GOT3 (cell line): ENCODE measurements around the gene TMEM127.

Source experiments
- DNase-seq: peaks from one replicate; lab custom pipeline; 2025; ENCODE audit warnings: mixed read lengths; lab: John Stamatoyannopoulos, UW

The TMEM127 gene

DNA sequence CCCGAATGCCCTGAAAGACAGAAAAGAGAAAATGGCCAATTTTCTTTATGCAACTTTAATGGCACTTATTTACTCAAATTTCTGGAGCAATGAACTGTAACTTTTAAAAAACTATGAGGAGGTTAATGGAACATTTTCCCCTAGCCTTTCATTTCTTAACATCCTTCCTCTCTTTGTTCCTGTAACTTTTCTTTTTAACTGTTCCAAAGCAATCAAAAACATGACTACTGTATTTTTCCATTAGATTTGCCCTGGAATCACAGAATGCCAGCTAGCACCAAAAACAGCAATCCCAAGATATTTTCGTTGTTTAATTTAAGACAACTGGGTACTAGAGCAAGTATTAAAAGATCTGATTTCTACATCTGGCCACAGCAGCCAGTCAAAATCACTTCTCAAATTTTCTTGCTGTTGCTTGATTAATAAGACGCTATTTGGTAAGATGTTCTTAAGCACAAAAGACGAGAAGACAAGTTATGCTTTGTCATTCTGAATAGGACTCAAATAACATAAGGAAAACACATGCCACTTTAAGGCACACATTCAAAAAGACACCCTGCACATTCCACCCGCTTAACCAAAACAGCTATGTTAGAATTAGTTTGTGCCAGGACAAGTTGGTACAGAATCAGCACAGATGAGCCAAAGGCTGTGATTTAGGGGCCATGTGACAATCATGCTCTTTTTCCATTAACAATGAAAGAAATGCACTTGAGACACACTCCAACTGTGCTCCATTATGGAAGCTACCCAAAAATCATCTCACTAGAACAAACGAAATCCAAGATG lies 60.8 kb downstream of the TMEM127 start:
- DNase-seq: no peak

DNA sequence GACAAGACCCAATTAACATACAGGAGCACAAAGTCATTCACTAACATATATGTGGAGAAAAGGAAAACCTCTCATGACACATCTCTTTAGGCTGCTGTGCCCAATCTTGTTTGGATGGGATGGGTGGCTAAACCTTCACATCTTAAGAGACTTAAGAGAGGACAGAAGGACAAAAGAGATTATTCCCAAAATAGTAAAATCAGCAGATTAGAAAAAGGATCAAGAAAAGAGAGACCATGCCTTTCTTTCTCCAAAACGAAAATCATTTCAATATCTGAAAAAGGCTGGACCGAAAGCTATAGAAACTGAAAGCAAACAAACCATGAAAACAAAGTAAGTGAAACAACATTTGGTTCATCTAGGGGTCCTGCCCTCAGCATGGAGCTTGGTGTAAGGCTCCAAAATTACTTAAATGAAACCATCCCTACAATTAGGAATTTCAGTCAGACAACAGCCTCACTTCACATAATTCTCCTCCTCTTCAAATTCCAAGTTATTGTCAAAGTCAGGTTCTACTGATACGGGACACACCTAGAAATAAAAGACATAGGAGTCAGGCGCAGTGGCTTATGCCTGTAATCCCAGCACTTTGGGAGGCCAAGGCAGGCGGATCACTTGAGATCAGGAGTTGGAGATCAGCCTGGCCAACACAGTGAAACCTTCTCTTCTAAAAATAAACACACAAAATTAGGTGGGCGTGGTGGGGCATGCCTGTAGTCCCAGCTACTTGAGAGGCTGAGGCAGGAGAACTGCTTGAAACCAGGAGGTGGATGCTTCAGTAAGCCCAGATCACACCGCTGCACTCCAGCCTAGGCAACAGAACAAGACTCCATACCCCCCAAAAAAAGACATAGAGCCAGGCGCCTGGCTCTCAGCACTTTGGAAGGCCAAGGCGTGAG lies 62.4 kb downstream of the TMEM127 start:
- DNase-seq: no peak

DNA sequence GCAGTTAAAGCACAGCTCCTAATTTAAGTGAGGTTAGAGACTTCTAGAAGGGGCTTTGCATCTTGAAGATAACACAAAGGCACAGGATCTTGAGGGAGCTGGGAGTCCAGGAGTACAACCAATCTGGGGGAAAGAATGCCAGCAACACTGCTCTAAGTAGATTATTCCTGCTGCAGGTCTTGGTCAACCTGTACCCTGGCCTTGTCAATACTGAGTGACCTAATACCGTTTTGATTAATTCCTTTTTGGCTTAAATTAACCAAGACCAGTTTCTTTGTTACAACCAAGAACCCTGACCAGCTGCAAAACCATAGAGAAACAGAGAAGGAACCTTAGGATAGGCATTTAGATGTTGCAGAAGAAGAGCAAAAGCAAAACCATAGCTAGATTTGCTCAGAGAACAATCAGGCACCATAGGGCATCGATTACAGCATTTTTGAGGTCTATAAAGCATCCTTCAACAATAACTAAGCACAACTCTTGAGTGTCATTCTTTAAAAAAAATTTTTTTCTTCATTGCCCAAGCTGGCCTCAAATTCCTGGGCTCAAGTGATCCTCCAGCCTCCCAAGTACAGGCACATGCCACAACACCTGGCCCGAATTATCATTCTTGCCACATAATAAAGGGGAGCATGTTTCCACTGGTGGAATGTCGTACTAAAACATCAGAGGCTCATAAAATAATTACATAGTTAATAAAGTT lies 63.5 kb downstream of the TMEM127 start:
- no peak for DNase-seq

DNA sequence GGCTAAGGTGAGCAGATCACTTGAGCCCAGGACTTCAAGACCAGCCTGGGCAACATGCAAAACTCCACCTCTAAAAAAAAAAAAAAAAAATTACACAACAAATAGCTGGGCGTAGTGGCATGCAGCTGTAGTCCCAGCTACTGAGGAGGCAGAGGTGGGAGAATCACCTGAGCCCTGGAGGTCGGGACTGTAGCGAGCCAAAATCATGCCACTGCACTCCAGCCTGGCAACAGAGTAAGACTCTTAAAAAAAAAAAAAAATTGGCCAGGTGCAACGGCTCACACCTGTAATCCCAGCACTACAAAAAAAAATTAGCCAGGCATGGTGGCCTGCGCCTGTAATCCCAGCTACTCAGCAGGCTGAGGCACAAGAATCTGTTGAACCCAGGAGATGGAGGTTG lies 64.5 kb downstream of the TMEM127 start:
- DNase-seq: no peak

DNA sequence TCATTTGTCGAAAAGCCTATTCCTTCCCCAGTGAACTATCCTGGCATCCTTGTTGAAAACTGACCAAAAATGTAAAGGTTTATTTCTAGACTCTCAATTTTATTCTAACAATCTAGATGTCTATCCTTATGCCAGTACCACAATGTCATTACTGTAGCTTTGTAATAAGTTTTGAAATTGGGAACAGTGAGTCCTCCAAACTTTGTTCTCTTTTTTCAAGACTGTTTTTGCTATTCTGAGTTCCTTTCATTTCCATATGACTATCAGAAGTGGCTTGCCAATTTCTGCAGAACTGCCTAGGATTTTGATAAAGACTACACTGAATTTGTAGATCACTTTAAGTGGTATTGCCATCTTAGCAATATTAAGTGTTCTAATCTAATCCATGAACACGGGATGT lies 66.9 kb downstream of the TMEM127 start:
- no peak for DNase-seq
